H1 (cell line): ENCODE results near the gene IDI1. TPM values are rescaled to one million over a fixed set of nuclear protein-coding genes. Genes with fewer than 3 reads are reported as not detected.

Experiments used
- CTCF ChIA-PET: fragments of 300-600 bp; sonication (Branson Sonifier 250); formaldehyde crosslinking; loops from one replicate; lab custom pipeline; 2021; ENCODE audit not compliant: partially characterized antibody; lab: Charles Lee
- POLR2A ChIA-PET: fragments of 300-600 bp; sonication (Branson Sonifier 250); formaldehyde crosslinking; loops from one replicate; lab custom pipeline; 2021; ENCODE audit warnings: inconsistent platforms; ENCODE audit not compliant: partially characterized antibody; lab: Charles Lee
- DNase-seq, 2 experiments: peaks; one replicate each; pipeline versions ENCODE4 v3.0.0 to v3.0.0-alpha.2; 2010 to 2022; ENCODE audit warnings: low spot score in 2 of 2, low read depth in 1 of 2, mixed read lengths in 1 of 2
- FAIRE-seq: peaks from 2 replicates; lab custom pipeline; 2011; peaks lifted over from hg19 to GRCh38; lab: Jason Lieb, UNC
- H2AFZ ChIP-seq: 2 replicates; pipeline ENCODE4 v1.8.1; 2012; ENCODE audit warnings: low read length, inconsistent platforms
- H2AK5ac ChIP-seq: 2 replicates; pipeline ENCODE4 v1.6.1; 2013; ENCODE audit warnings: low read depth, low read length
- H2BK120ac ChIP-seq: replicated peaks from 2 replicates; pipeline ENCODE3; 2013; ENCODE audit warnings: low read depth, low read length, inconsistent platforms
- H2BK12ac ChIP-seq: 2 replicates; pipeline ENCODE4 v1.6.1; 2013; ENCODE audit warnings: low read depth, low read length
- H2BK15ac ChIP-seq: 2 replicates; pipeline ENCODE4 v1.6.1; 2013; ENCODE audit warnings: low read length
- H2BK20ac ChIP-seq: 2 replicates; pipeline ENCODE4 v1.6.1; 2013; ENCODE audit warnings: low read length
- H2BK5ac ChIP-seq: 2 replicates; pipeline ENCODE4 v1.6.1; 2013; ENCODE audit warnings: low read depth, low read length
- H3K14ac ChIP-seq: 2 replicates; pipeline ENCODE4 v1.6.1; 2013; ENCODE audit warnings: inconsistent platforms; ENCODE audit not compliant: insufficient read length
- H3K18ac ChIP-seq: 2 replicates; pipeline ENCODE4 v1.6.1; 2013; ENCODE audit warnings: low read length; ENCODE audit errors: extremely low read depth
- H3K23ac ChIP-seq: 2 replicates; pipeline ENCODE4 v1.6.1; 2013; ENCODE audit warnings: inconsistent platforms; ENCODE audit not compliant: insufficient read length
- H3K23me2 ChIP-seq: 2 replicates; pipeline ENCODE4 v1.6.1; 2013; ENCODE audit warnings: low read depth, low read length
- H3K27ac ChIP-seq: 2 replicates; pipeline ENCODE4 v1.6.1; 2011; ENCODE audit warnings: low read depth, low read length, inconsistent platforms
- H3K27me3 ChIP-seq, 4 experiments: replicated peaks in 1 of 4; 1 replicate in 1 of 4; 2 replicates in 3 of 4; pipeline versions ENCODE4 v1.6.1 to v1.8.1; 2011 to 2013; ENCODE audit warnings: low read length in 3 of 4, mild to moderate bottlenecking in 3 of 4, inconsistent platforms in 2 of 4, mixed read lengths in 2 of 4, moderate library complexity in 1 of 4; ENCODE audit not compliant: control insufficient read depth in 3 of 4, insufficient read depth in 3 of 4; ENCODE audit errors: extremely low read depth in 1 of 4
- H3K36me3 ChIP-seq, 4 experiments: 2 replicates each; pipeline versions ENCODE4 v1.6.1 to v1.8.1; 2011 to 2013; ENCODE audit warnings: mild to moderate bottlenecking in 4 of 4, low read length in 3 of 4, moderate library complexity in 2 of 4, control low read depth in 1 of 4, inconsistent platforms in 1 of 4; ENCODE audit not compliant: insufficient read depth in 4 of 4, control insufficient read depth in 2 of 4
- H3K4ac ChIP-seq: replicated peaks from 2 replicates; pipeline ENCODE3; 2013; ENCODE audit warnings: low read length, low read depth, mixed read lengths, inconsistent platforms; ENCODE audit not compliant: insufficient read length
- H3K4me1 ChIP-seq, 4 experiments: replicated peaks in 1 of 4; 1 replicate in 1 of 4; 2 replicates in 3 of 4; pipeline versions ENCODE4 v1.6.1 to v1.8.1; 2011 to 2013; ENCODE audit warnings: low read length in 3 of 4, inconsistent platforms in 2 of 4, mixed read lengths in 1 of 4; ENCODE audit not compliant: insufficient read depth in 4 of 4, control insufficient read depth in 3 of 4
- H3K4me2 ChIP-seq, 2 experiments: 2 replicates each; pipeline versions ENCODE4 v1.6.1 to v1.8.1; 2011 to 2013; ENCODE audit warnings: low read depth in 2 of 2, low read length in 2 of 2, control low read depth in 1 of 2, inconsistent platforms in 1 of 2, mild to moderate bottlenecking in 1 of 2; ENCODE audit not compliant: insufficient read depth in 1 of 2
- H3K4me3 ChIP-seq, 4 experiments: fragments of 200-600, 300-600 bp in 1 of 4; sonication (generic), shearing (Covaris generic), sonication (Bioruptor Twin) in 1 of 4; 2 replicates each; pipeline versions ENCODE4 v1.5.1 to v1.8.1; 2011 to 2016; ENCODE audit warnings: low read length in 4 of 4, low read depth in 3 of 4, control low read depth in 2 of 4, inconsistent platforms in 2 of 4, mild to moderate bottlenecking in 2 of 4, mixed read lengths in 1 of 4, moderate library complexity in 1 of 4; ENCODE audit not compliant: insufficient read depth in 2 of 4; ENCODE audit errors: extremely low read depth in 1 of 4
- H3K56ac ChIP-seq: replicated peaks from 2 replicates; pipeline ENCODE3; 2013; ENCODE audit warnings: low read depth, mild to moderate bottlenecking, mixed read lengths, low read length, inconsistent platforms; ENCODE audit not compliant: insufficient read length
- H3K79me1 ChIP-seq: 2 replicates; pipeline ENCODE4 v1.6.1; 2013; ENCODE audit warnings: low read depth, low read length, control low read depth
- H3K79me2 ChIP-seq, 2 experiments: 2 replicates each; pipeline versions ENCODE4 v1.6.1 to v1.8.1; 2012 to 2013; ENCODE audit warnings: low read length in 2 of 2, mild to moderate bottlenecking in 2 of 2, inconsistent platforms in 1 of 2; ENCODE audit not compliant: insufficient read depth in 2 of 2, control insufficient read depth in 1 of 2
- H3K9ac ChIP-seq, 4 experiments: replicated peaks in 1 of 4; 1 replicate in 1 of 4; 2 replicates in 3 of 4; pipeline versions ENCODE4 v1.6.1 to v1.8.1; 2011 to 2013; ENCODE audit warnings: low read depth in 3 of 4, low read length in 3 of 4, control low read depth in 2 of 4, mild to moderate bottlenecking in 2 of 4, moderate library complexity in 2 of 4, inconsistent platforms in 1 of 4; ENCODE audit errors: extremely low read depth in 1 of 4
- H3K9me3 ChIP-seq, 2 experiments: 2 replicates each; pipeline versions ENCODE4 v1.6.1 to v1.8.1; 2012 to 2013; ENCODE audit warnings: mild to moderate bottlenecking in 2 of 2, moderate library complexity in 2 of 2, control low read depth in 1 of 2, inconsistent platforms in 1 of 2, low read depth in 1 of 2, low read length in 1 of 2, mixed read lengths in 1 of 2; ENCODE audit not compliant: insufficient read depth in 2 of 2
- H4K20me1 ChIP-seq, 2 experiments: replicated peaks in 1 of 2; 2 replicates each; pipeline versions ENCODE3 to v1.8.1; 2011 to 2013; ENCODE audit warnings: inconsistent platforms in 2 of 2, low read length in 2 of 2, mild to moderate bottlenecking in 1 of 2; ENCODE audit not compliant: insufficient read depth in 2 of 2, control insufficient read depth in 1 of 2
- H4K5ac ChIP-seq: 2 replicates; pipeline ENCODE4 v1.6.1; 2013; ENCODE audit warnings: low read length, low read depth, mixed read lengths, inconsistent platforms; ENCODE audit not compliant: insufficient read length
- H4K8ac ChIP-seq: 2 replicates; pipeline ENCODE4 v1.8.0; 2013; ENCODE audit warnings: mild to moderate bottlenecking, moderate library complexity, low read length, inconsistent platforms; ENCODE audit not compliant: insufficient read depth; ENCODE audit errors: extremely low read depth
- H4K91ac ChIP-seq: replicated peaks from 2 replicates; pipeline ENCODE3; 2013; ENCODE audit warnings: low read length, mixed read lengths, inconsistent platforms; ENCODE audit not compliant: insufficient read length
- CHD1 ChIP-seq: IDR thresholded peaks from 2 replicates; pipeline ENCODE4 v1.6.1; 2012; ENCODE audit warnings: low read depth, low read length, improper control_type of control experiment
- JUN ChIP-seq: IDR thresholded peaks from 2 replicates; pipeline ENCODE4 v1.6.1; 2011; ENCODE audit warnings: low read depth, mild to moderate bottlenecking, improper control_type of control experiment, low read length
- POLR2AphosphoS5 ChIP-seq: IDR thresholded peaks from 2 replicates; pipeline ENCODE4 v1.6.1; 2011; ENCODE audit warnings: low read depth, low read length
- SIN3A ChIP-seq, 2 experiments: IDR thresholded peaks in 1 of 2; conservative IDR thresholded peaks in 1 of 2; 2 replicates each; pipeline ENCODE4 v1.6.1; 2011 to 2012; ENCODE audit warnings: low read length in 2 of 2, improper control_type of control experiment in 1 of 2, low read depth in 1 of 2, mild to moderate bottlenecking in 1 of 2
- SIX5 ChIP-seq: IDR thresholded peaks from 2 replicates; pipeline ENCODE4 v1.6.1; 2011; ENCODE audit warnings: mild to moderate bottlenecking, low read depth, low read length
- TCF12 ChIP-seq: IDR thresholded peaks from 2 replicates; pipeline ENCODE4 v1.6.1; 2011; ENCODE audit warnings: low read depth, mild to moderate bottlenecking, low read length
- YY1 ChIP-seq: IDR thresholded peaks from 2 replicates; pipeline ENCODE4 v1.6.1; 2011; ENCODE audit warnings: low read depth, mild to moderate bottlenecking, low read length
- WGBS, 2 experiments: shearing (Covaris generic) in 1 of 2; methylation state at CpG; one replicate each; pipeline versions ENCODE4 v1.1.6 to v1.1.7; 2013 to 2015; ENCODE audit warnings: low lambda C conversion rate in 2 of 2, mixed read lengths in 2 of 2, inconsistent platforms in 1 of 2, low coverage in 1 of 2, missing lambda C conversion rate in 1 of 2; ENCODE audit not compliant: insufficient replicate concordance in 2 of 2, insufficient coverage in 1 of 2, insufficient read length in 1 of 2; ENCODE audit errors: extremely low coverage in 1 of 2, missing lambda C conversion rate in 1 of 2; 5-methylcytosine and 5-hydroxymethylcytosine counted together
- polyA plus RNA-seq, 7 experiments: library from polyadenylated mRNA; depleted of rRNA in 3 of 7; stranded (reverse) in 5 of 7; unstranded in 2 of 7; fragments of >200 nt in 5 of 7; fragments of 200-250 nt in 2 of 7; gene quantifications; 1 replicate in 5 of 7; 2 replicates in 1 of 7; 4 replicates in 1 of 7; pipeline versions ENCODE4 v1.2.1 to v1.2.3, GENCODE V29; 2011 to 2013; ENCODE audit warnings: missing spikeins in 2 of 7, mixed read lengths in 2 of 7
- total RNA-seq: library from RNA; stranded (reverse); fragmentation: NEBNext Ultra II Directional; extraction: Animal tissue kit (Norgen Biotek cat#: 25700); gene quantifications from 2 replicates; pipeline ENCODE4 v1.2.1, GENCODE V29; 2021
- TF ChIP-seq, protein P1 (sequence below): IDR thresholded peaks from 2 replicates; pipeline ENCODE4 v1.6.1; 2012; ENCODE audit warnings: low read length, inconsistent platforms
- TF ChIP-seq, protein P2 (sequence below), 3 experiments: IDR thresholded peaks; 1 replicate in 2 of 3; 2 replicates in 1 of 3; pipeline versions ENCODE4 v1.5.1 to v1.6.1; 2011; ENCODE audit warnings: low read length in 3 of 3, mild to moderate bottlenecking in 3 of 3, inconsistent platforms in 2 of 3, low read depth in 1 of 3, moderate library complexity in 1 of 3; ENCODE audit not compliant: insufficient read depth in 1 of 3; ENCODE audit errors: control extremely low read depth in 1 of 3

IDI1 gene
- total and polyA plus RNA-seq, 2 of the 8 experiments (the other 6 are each of a cell fraction or from before 2014, with no cell fraction given) = 35.3 to 56.6 TPM

DNA sequence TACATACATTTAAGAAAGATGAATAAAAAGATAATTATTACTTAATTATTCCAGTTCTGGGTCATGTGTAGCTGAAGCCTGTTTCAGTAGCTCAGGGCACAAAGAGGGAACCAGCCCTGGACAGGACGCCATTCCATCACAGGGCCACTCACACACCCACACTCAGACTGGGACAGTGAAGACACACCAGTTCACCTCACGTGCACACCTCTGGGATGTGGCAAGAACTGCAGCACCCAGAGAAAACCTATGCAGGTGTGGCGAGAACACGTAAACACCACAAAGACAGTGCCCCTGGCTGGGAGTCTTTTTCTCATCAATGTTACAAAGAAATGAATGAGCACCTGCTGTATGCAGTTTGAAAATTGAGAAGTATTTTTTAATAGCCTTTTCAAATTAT is 1.6 kb upstream of the IDI1 start:
- Histone ChIP-seq H3K23ac (no peak overlapping the region), H2BK120ac (no peak overlapping the region), H4K91ac (no peak overlapping the region), H2AFZ (no peak overlapping the region), H3K4me3 (peak overlapping the region; percentile 79 to 98 (median 95); a peak in 6 of 8 replicates), H3K4me2 (peak overlapping the region; percentile 75 to 76), H3K79me2 (peaks cover 21 to 79% of the 10 kb centered on the region in 2 experiments), H2BK12ac (no peak overlapping the region), H3K4ac (no peak overlapping the region), H3K79me1 (peaks cover 1% of the 10 kb centered on the region; the same call in 1 of the 2 replicates), H3K23me2 (no peaks in the 10 kb centered on the region; the same call in 1 of the 2 replicates), H2BK20ac (no peak overlapping the region), H3K27ac (no peak overlapping the region), H4K8ac (no peak overlapping the region), H3K4me1 (peaks cover 2 to 8% (median 3%) of the 10 kb centered on the region in 4 experiments; a peak in 4 of 7 replicates), H2BK15ac (no peak overlapping the region), H3K9me3 (no peaks in the 10 kb centered on the region), H2AK5ac (no peak overlapping the region), H3K14ac (no peak overlapping the region), H3K18ac (no peak overlapping the region), H3K27me3 (no peaks in the 10 kb centered on the region), H3K36me3 (peaks cover 0 to 28% (median 2%) of the 10 kb centered on the region in 4 experiments; a peak in 3 of 8 replicates), H2BK5ac (no peak overlapping the region), H4K5ac (no peak overlapping the region), H4K20me1 (peaks cover 6 to 20% of the 10 kb centered on the region in 2 experiments), H3K56ac (no peak overlapping the region), H3K9ac (no peak overlapping the region)
- DNase-seq = no peak
- ChIA-PET POLR2A (interaction anchor here (0.6 to 2.9 kb wide), 6 partner anchors 9 to 120 kb away, joined by 3 to 22 read pairs (median 4); partner anchors contain the start of gene GTPBP4), CTCF (interaction anchor here (0.6 to 0.9 kb wide), 2 partner anchors 33 to 71 kb away, joined by 3 to 5 read pairs; no protein-coding TSS in a partner anchor)
- FAIRE-seq = no peak
- WGBS, 2 experiments = 51% methylated on average over 4 of the region's 4 CpGs; no CpG with 5 or more reads in 1 of the 2 experiments
- TF ChIP-seq CHD1 (no peak), TCF12 (no peak), SIN3A (conservative IDR thresholded peaks at IDR 0.05 in 1 of 2, IDR thresholded peaks at IDR 0.05 in 1 of 2; ENCODE audit: low read depth in 1 of 2, low read length in 2 of 2) (peak in 1 of 2 experiments; percentile 75; a peak in 1 of 4 replicates), JUN (no peak), POLR2AphosphoS5 (peak; percentile 39; the same call in 1 of the 2 replicates), SIX5 (no peak), YY1 (no peak)
- TF ChIP-seq, protein P1, sequence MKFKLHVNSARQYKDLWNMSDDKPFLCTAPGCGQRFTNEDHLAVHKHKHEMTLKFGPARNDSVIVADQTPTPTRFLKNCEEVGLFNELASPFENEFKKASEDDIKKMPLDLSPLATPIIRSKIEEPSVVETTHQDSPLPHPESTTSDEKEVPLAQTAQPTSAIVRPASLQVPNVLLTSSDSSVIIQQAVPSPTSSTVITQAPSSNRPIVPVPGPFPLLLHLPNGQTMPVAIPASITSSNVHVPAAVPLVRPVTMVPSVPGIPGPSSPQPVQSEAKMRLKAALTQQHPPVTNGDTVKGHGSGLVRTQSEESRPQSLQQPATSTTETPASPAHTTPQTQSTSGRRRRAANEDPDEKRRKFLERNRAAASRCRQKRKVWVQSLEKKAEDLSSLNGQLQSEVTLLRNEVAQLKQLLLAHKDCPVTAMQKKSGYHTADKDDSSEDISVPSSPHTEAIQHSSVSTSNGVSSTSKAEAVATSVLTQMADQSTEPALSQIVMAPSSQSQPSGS = no peak
- TF ChIP-seq, protein P2, sequence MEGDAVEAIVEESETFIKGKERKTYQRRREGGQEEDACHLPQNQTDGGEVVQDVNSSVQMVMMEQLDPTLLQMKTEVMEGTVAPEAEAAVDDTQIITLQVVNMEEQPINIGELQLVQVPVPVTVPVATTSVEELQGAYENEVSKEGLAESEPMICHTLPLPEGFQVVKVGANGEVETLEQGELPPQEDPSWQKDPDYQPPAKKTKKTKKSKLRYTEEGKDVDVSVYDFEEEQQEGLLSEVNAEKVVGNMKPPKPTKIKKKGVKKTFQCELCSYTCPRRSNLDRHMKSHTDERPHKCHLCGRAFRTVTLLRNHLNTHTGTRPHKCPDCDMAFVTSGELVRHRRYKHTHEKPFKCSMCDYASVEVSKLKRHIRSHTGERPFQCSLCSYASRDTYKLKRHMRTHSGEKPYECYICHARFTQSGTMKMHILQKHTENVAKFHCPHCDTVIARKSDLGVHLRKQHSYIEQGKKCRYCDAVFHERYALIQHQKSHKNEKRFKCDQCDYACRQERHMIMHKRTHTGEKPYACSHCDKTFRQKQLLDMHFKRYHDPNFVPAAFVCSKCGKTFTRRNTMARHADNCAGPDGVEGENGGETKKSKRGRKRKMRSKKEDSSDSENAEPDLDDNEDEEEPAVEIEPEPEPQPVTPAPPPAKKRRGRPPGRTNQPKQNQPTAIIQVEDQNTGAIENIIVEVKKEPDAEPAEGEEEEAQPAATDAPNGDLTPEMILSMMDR (IDR thresholded peaks at IDR 0.05; ENCODE audit: control extremely low read depth in 1 of 3, insufficient read depth in 1 of 3, low read depth in 1 of 3, low read length in 3 of 3) = peak in 2 of 3 experiments; percentile 17 to 26; a peak in 2 of 4 replicates
